ENCODE results near the gene MED27.
A peak's percentile ranks its signal among the peaks of the same experiment; 100 is the strongest.

MED27 gene

DNA sequence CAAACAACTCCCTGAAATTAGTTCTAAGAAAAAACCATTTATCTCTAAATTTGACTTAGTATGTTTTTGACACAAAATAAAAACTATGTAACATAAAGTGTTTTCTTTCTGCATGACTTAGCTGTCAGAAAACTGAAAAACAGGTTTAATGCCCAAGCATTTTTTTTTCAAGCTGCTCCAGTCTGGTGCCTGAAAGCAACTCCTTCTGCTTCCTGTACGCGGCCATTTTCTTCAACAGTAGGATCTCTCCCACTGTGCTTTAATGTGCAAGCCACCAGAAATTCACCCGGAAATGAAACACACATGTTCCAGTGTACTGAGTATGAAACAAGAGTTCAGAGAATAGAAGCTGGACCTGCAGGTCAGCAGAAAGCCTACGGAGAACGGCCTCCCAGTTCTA is 161.2 kb downstream of the MED27 start:
- DNase-seq (ENCODE audit: low read depth, low spot score): no peak
- H3K4me3 ChIP-seq (ENCODE audit: low read depth, low read length): no peak overlapping the region
- TF ChIP-seq, protein P1, sequence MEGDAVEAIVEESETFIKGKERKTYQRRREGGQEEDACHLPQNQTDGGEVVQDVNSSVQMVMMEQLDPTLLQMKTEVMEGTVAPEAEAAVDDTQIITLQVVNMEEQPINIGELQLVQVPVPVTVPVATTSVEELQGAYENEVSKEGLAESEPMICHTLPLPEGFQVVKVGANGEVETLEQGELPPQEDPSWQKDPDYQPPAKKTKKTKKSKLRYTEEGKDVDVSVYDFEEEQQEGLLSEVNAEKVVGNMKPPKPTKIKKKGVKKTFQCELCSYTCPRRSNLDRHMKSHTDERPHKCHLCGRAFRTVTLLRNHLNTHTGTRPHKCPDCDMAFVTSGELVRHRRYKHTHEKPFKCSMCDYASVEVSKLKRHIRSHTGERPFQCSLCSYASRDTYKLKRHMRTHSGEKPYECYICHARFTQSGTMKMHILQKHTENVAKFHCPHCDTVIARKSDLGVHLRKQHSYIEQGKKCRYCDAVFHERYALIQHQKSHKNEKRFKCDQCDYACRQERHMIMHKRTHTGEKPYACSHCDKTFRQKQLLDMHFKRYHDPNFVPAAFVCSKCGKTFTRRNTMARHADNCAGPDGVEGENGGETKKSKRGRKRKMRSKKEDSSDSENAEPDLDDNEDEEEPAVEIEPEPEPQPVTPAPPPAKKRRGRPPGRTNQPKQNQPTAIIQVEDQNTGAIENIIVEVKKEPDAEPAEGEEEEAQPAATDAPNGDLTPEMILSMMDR (IDR thresholded peaks at IDR 0.05; ENCODE audit: low read depth, low read length): no peak
- in situ Hi-C loops (cut with HindIII; ENCODE audit: low sequenced_read_pairs): no loop called here

DNA sequence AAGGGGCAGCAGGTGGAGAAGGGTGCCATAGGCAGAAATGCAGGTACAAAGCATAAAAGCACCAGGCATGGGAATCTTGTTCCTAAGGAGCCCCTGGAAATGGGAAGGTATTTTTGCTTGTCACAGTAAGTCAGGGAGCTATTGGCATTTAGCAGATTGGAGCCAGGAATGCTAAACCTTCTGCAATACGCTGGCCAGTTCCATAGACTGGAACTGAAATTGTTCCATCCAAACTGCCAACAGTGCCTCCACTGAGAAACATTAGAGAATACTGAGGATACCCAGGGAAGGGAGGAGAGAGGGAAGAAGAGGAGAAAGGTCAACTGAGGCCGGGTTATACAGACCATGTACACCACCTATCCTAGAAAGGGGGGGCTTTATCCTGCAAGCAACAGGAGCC is 162.7 kb downstream of the MED27 start:
- no peak for DNase-seq (ENCODE audit: low read depth, low spot score)
- H3K4me3 ChIP-seq (ENCODE audit: low read depth, low read length): no peak overlapping the region
- in situ Hi-C loops (cut with HindIII; ENCODE audit: low sequenced_read_pairs): no loop called here
- TF ChIP-seq, protein P1 (IDR thresholded peaks at IDR 0.05; ENCODE audit: low read depth, low read length): no peak

DNA sequence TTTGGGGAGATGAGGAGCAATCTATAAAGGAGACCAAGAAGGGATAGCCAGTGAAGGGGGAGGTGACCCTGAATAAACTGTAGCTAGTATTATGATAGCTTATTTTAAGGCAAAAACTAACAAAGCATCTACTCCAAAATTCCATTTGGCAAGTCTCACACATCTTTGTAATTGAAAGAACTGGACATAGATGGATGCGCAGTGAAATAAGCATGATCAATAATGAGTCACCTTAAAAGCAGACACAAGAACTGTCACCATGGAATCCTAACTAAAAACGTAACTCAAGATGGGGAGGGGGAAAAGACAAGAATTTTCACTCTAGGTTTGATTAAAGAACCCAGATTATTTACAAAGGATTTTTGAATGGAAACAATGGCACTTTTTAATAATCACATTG is 164.5 kb downstream of the MED27 start:
- in situ Hi-C loops (cut with HindIII; ENCODE audit: low sequenced_read_pairs): no loop called here
- no peak overlapping the region for H3K4me3 ChIP-seq (ENCODE audit: low read depth, low read length)
- peak; percentile 10 for DNase-seq (ENCODE audit: low read depth, low spot score)
- TF ChIP-seq, protein P1 (IDR thresholded peaks at IDR 0.05; ENCODE audit: low read depth, low read length): no peak

DNA sequence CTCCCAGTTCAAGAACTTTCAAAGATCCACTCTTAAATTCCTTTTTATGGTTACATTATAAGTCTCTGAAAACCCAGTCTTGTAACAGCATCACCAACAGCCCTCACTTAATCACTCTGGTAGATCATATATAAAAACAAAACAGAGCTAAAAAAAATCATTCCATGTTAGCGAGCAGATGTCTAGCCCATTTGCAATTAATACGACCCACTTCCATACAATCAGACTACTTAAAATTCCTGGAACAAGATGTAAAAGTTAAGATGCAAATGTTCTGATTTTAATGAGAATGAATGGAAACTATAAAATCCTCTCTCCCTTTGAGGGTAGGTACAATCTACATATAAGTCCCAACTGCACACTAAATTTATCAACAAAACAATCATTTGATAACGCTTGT is 167.0 kb downstream of the MED27 start:
- TF ChIP-seq, protein P1 (IDR thresholded peaks at IDR 0.05; ENCODE audit: low read depth, low read length): no peak
- H3K4me3 ChIP-seq (ENCODE audit: low read depth, low read length): no peak overlapping the region
- no peak for DNase-seq (ENCODE audit: low read depth, low spot score)
- in situ Hi-C loops (cut with HindIII; ENCODE audit: low sequenced_read_pairs): no loop called here

DNA sequence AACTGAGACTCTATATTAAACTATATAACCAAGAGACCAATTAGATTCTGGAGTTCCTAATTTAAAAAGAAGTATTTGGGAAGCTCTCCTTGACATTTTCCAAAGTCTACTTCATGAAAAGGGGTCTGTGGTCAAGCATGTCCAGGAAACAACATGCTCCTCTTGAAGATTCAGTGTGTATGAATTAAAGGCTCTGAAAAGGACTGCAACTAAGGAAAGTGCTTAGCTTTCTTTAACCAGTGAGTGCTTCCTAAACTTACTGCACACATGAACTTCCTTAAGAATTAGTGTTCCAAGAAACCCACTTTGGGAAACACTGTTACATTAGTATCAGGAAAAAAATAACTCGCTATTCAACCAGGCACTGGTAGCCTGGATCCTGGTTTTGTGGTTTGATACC is 167.6 kb downstream of the MED27 start:
- no peak for DNase-seq (ENCODE audit: low read depth, low spot score)
- TF ChIP-seq, protein P1 (IDR thresholded peaks at IDR 0.05; ENCODE audit: low read depth, low read length): no peak
- no peak overlapping the region for H3K4me3 ChIP-seq (ENCODE audit: low read depth, low read length)
- in situ Hi-C loops (cut with HindIII; ENCODE audit: low sequenced_read_pairs): no loop called here

DNA sequence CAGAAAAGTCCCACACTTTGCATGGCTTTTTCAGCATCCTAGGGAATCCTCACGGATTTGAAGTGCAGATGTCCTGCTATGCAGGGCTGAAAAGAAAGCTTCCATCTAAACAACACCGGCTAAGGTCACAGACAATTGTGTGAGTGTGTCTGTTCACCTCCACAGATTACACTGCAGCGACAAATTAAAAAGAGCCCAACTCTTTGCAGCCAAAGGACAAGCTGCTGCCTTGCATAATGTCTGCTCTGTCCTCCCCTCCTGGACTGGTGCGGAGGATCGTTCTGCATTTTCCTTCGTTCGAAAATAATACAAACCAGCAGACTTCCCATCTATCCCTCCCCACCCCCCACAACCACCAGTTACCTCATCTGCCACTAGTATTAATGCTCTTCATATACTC is 169.1 kb downstream of the MED27 start:
- in situ Hi-C loops (cut with HindIII; ENCODE audit: low sequenced_read_pairs): no loop called here
- H3K4me3 ChIP-seq (ENCODE audit: low read depth, low read length): no peak overlapping the region
- no peak for DNase-seq (ENCODE audit: low read depth, low spot score)
- TF ChIP-seq, protein P1 (IDR thresholded peaks at IDR 0.05; ENCODE audit: low read depth, low read length): no peak

DNA sequence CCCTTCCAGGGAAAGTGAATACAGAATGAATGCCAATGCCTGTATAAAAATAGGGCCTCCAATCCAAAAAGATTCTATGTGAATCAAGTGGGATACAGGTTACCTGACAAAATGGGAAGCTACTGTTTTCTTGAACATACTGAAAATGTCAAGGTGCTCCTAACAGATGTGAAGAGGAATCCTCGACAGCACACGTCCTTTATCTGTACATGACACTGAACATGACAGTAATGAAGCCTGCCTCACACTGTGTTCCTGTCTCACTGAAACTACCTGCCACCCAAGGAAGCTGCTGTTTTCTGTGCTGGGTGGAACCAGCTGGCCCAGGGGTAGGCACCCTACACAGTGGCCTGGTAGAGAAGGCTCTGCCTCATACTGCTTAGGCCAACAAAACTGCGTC is 174.5 kb downstream of the MED27 start:
- H3K4me3 ChIP-seq (ENCODE audit: low read depth, low read length): no peak overlapping the region
- in situ Hi-C loops (cut with HindIII; ENCODE audit: low sequenced_read_pairs): no loop called here
- TF ChIP-seq, protein P1 (IDR thresholded peaks at IDR 0.05; ENCODE audit: low read depth, low read length): no peak
- DNase-seq (ENCODE audit: low read depth, low spot score): no peak
